Chondrocyte (in vitro differentiated cells): ENCODE measurements around the gene COPG2. TPM values are rescaled to one million over a fixed set of nuclear protein-coding genes. Genes with fewer than 3 reads are reported as not detected.
A peak's percentile ranks its signal among the peaks of the same experiment; 100 is the strongest.
"Not testable (repeated sequence)": the region's sequence is repeated elsewhere in the genome, so short reads cannot be mapped to it uniquely, and the experiment has no call there.

ENCODE experiments used
- DNase-seq: peaks from one replicate; pipeline ENCODE4 v3.0.0; 2021; ENCODE audit warnings: mixed read lengths, low spot score
- H3K27ac Mint-ChIP-seq: one replicate; pipeline ENCODE4 v1.8.0; 2021; ENCODE audit warnings: mild to moderate bottlenecking, moderate library complexity, mixed read lengths; ENCODE audit not compliant: unreplicated experiment
- H3K27me3 Mint-ChIP-seq: 2 replicates; pipeline ENCODE4 v1.8.0; 2021; ENCODE audit warnings: low read depth, mixed read lengths
- H3K36me3 Mint-ChIP-seq: 2 replicates; pipeline ENCODE4 v1.8.0; 2021; ENCODE audit warnings: low read depth, mixed read lengths
- H3K4me1 Mint-ChIP-seq: 2 replicates; pipeline ENCODE4 v1.8.0; 2021; ENCODE audit warnings: low read depth, mild to moderate bottlenecking, mixed read lengths
- H3K4me3 Mint-ChIP-seq: one replicate; pipeline ENCODE4 v1.8.0; 2021; ENCODE audit warnings: mild to moderate bottlenecking, moderate library complexity, mixed read lengths; ENCODE audit not compliant: unreplicated experiment
- H3K9me3 Mint-ChIP-seq: 2 replicates; pipeline ENCODE4 v1.8.0; 2021; ENCODE audit warnings: low read depth, mixed read lengths
- total RNA-seq: library from RNA; stranded (reverse); gene quantifications from 3 replicates; pipeline ENCODE4 v1.2.1, GENCODE V29; 2021
- TF ChIP-seq, protein P1 (sequence below): fragments of 200-600 bp; sonication (generic); IDR thresholded peaks from 2 replicates; pipeline ENCODE4 v1.5.0; 2021; ENCODE audit warnings: antibody characterized with exemption, mild to moderate bottlenecking, moderate library complexity

The COPG2 gene
- total RNA-seq, 1 donor from 2014 or later, result 24.1 TPM

DNA sequence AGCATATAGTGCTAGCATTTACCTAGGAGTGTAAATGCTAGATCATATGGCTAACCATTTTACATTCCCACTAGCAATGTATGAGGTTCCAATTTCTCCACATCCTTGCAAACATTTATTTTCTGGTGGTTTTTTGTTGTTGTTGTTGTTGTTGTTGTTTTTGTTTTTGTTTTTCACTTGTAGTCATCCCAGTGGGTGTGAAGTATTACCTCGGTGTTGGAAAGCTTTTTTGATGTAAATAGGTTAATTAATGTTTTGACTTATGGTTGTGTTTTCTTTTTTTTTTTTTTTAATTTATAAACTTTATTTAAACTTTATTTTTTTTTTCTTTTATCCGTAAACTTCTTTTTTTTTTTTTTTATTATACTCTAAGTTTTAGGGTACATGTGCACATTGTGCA lies 33.1 kb upstream of the COPG2 start:
- no peak overlapping the region for H3K27ac Mint-ChIP-seq
- peaks cover 7% of the 10 kb centered on the region for H3K27me3 Mint-ChIP-seq
- no peaks in the 10 kb centered on the region for H3K4me1 Mint-ChIP-seq
- TF ChIP-seq, protein P1, sequence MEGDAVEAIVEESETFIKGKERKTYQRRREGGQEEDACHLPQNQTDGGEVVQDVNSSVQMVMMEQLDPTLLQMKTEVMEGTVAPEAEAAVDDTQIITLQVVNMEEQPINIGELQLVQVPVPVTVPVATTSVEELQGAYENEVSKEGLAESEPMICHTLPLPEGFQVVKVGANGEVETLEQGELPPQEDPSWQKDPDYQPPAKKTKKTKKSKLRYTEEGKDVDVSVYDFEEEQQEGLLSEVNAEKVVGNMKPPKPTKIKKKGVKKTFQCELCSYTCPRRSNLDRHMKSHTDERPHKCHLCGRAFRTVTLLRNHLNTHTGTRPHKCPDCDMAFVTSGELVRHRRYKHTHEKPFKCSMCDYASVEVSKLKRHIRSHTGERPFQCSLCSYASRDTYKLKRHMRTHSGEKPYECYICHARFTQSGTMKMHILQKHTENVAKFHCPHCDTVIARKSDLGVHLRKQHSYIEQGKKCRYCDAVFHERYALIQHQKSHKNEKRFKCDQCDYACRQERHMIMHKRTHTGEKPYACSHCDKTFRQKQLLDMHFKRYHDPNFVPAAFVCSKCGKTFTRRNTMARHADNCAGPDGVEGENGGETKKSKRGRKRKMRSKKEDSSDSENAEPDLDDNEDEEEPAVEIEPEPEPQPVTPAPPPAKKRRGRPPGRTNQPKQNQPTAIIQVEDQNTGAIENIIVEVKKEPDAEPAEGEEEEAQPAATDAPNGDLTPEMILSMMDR, result no peak
- DNase-seq, result no peak
- peaks cover 8% of the 10 kb centered on the region for H3K9me3 Mint-ChIP-seq
- H3K36me3 Mint-ChIP-seq, result peaks cover 4% of the 10 kb centered on the region
- H3K4me3 Mint-ChIP-seq, result no peak overlapping the region

DNA sequence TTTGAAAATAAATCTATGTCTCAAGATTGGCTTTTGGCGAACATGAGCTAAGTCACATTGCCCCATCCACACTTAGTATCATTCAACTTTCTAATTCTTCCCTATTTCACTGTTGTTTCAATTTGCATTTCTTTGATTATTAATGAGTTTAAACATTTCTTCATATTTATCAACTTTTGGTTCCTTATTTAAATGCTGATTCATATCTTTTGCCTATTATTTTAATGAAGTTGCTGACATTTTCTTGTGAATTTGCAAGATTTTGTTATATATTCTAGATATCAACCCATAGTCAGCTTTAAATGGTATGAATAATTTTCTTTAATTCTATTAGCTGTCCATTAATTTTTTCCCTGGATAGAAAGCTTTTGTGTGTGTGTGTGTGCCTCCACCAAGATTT lies 32.2 kb upstream of the COPG2 start:
- H3K27ac Mint-ChIP-seq, result no peak overlapping the region
- peaks cover 2% of the 10 kb centered on the region for H3K36me3 Mint-ChIP-seq
- peaks cover 4% of the 10 kb centered on the region for H3K27me3 Mint-ChIP-seq
- TF ChIP-seq, protein P1, result no peak
- H3K9me3 Mint-ChIP-seq, result no peaks in the 10 kb centered on the region
- DNase-seq, result no peak
- no peaks in the 10 kb centered on the region for H3K4me1 Mint-ChIP-seq
- no peak overlapping the region for H3K4me3 Mint-ChIP-seq

DNA sequence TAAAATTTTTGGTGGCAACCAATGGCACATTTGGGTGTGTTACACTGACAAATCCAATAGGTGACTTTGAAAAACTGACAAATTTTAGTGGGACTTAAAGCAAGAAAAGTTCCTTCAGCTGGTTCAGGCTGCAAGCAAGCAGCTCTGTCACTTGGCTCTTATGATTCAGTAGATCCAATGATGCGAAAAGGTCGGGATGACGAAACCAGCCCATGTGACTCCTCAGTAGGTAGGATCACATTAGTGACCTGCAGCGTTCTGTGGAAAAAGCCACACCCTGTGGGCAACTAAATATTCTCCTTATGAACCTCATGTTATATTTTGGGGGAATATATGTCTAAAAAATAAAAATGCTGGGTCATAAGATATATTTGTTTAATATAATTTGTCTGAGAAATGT lies 31.1 kb upstream of the COPG2 start:
- H3K36me3 Mint-ChIP-seq, result peaks cover 2% of the 10 kb centered on the region
- H3K4me3 Mint-ChIP-seq, result no peak overlapping the region
- DNase-seq, result no peak
- H3K4me1 Mint-ChIP-seq, result no peaks in the 10 kb centered on the region
- H3K9me3 Mint-ChIP-seq, result no peaks in the 10 kb centered on the region
- TF ChIP-seq, protein P1, result no peak
- H3K27me3 Mint-ChIP-seq, result peaks cover 4% of the 10 kb centered on the region
- no peak overlapping the region for H3K27ac Mint-ChIP-seq

DNA sequence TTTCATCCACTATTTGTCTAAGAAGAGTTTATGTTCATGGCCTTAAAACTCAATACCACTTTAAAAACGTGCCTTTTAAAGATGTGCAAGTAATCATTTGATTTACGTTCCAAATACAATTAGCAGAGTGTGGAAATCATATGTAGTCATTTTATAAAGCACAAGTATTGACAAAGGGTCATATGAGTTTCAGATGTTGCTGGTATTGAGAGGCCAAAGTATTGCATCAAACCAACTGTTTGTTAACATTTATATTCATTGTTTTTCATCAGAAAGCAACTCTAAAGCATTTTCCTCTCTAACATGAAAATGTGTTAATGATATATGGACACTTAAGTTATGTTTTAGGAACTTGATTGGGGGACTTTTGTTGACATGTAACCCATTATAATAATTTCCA lies 29.3 kb upstream of the COPG2 start:
- H3K4me1 Mint-ChIP-seq, result no peaks in the 10 kb centered on the region
- TF ChIP-seq, protein P1, result no peak
- H3K27me3 Mint-ChIP-seq, result peaks cover 2% of the 10 kb centered on the region
- peaks cover 2% of the 10 kb centered on the region for H3K36me3 Mint-ChIP-seq
- no peak overlapping the region for H3K4me3 Mint-ChIP-seq
- H3K27ac Mint-ChIP-seq, result no peak overlapping the region
- no peak for DNase-seq
- H3K9me3 Mint-ChIP-seq, result no peaks in the 10 kb centered on the region

DNA sequence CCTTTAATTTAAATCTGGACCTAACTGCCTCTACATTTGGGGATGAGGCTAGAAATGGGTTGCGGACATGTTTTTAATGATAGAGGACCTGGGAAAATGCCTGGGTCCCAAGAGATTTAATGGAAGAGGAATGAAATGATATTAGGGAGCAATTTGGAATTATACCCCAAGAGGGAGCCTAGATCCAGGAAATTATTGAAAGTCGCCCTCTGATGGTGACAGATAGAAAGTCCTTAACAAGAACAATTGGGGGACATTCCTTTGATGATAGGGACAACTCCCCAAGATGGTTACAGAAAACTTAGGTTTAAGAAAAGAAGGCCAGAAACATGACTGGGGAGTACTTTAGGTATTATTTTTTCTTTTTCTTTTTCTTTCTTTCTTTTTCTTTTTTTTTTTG lies 27.3 kb upstream of the COPG2 start:
- TF ChIP-seq, protein P1, result peak; percentile 82
- Mint-ChIP-seq H3K4me3 (no peak overlapping the region), H3K27ac (no peak overlapping the region), H3K4me1 (no peaks in the 10 kb centered on the region), H3K36me3 (no peaks in the 10 kb centered on the region), H3K27me3 (no peaks in the 10 kb centered on the region), H3K9me3 (peaks cover 4% of the 10 kb centered on the region)
- DNase-seq, result no peak

DNA sequence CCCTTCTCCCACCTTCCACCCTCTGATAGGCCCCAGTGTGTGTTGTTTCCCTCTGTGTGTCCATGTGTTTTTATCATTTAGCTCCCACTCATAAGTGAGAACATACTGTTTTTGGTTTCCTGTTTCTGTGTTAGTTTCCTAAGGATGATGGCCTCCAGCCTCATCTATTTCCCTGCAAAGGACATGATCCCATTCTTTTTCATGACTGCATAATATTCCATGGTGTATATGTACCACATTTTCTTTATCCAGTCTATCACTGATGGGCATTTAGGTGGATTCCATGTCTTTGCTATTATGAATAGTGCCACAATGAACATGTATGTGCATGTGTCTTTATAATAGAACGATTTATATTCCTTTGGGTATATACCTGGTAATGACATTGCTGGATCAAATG lies 23.8 kb upstream of the COPG2 start:
- DNase-seq, result not testable (repeated sequence)

More for the DNA sequence above, 23.8 kb upstream of the COPG2 start:
- not testable (repeated sequence) for H3K36me3 Mint-ChIP-seq, H3K27me3 Mint-ChIP-seq, H3K9me3 Mint-ChIP-seq, H3K4me3 Mint-ChIP-seq, H3K4me1 Mint-ChIP-seq, H3K27ac Mint-ChIP-seq
